GM12878 (cell line): ENCODE data around the gene TSPAN5.

ENCODE experiments used
- BCL3 ChIP-seq: IDR thresholded peaks from 2 replicates; pipeline ENCODE4 v1.6.1; 2011; ENCODE audit warnings: borderline replicate concordance, low read depth, mild to moderate bottlenecking, moderate library complexity, low read length; ENCODE audit not compliant: insufficient read depth, poor library complexity, severe bottlenecking
- CTCF ChIP-seq, 3 experiments: IDR thresholded peaks in 2 of 3; conservative IDR thresholded peaks in 1 of 3; 2 replicates each; pipeline ENCODE4 v1.5.1; 2011; ENCODE audit warnings: low read depth in 3 of 3, low read length in 3 of 3, mild to moderate bottlenecking in 3 of 3, control low read depth in 2 of 3, moderate library complexity in 2 of 3, inconsistent platforms in 1 of 3, mixed read lengths in 1 of 3; ENCODE audit not compliant: control insufficient read depth in 2 of 3, insufficient read depth in 1 of 3; ENCODE audit errors: extremely low read depth in 1 of 3
- GATAD2B ChIP-seq: fragments of 450-650 bp; conservative IDR thresholded peaks from 2 replicates; pipeline ENCODE4 v1.6.1; 2017; ENCODE audit warnings: low read depth, mild to moderate bottlenecking, moderate library complexity
- IRF5 ChIP-seq: fragments of 450-650 bp; IDR thresholded peaks from 2 replicates; pipeline ENCODE4 v1.6.1; 2017; ENCODE audit warnings: borderline replicate concordance
- MYC ChIP-seq: IDR thresholded peaks from 2 replicates; pipeline ENCODE4 v1.6.1; 2011; ENCODE audit warnings: mild to moderate bottlenecking, low read length, moderate library complexity, inconsistent platforms; ENCODE audit not compliant: insufficient read depth, insufficient replicate concordance, insufficient read length, severe bottlenecking
- NBN ChIP-seq: fragments of 450-650 bp; IDR thresholded peaks from 2 replicates; pipeline ENCODE4 v1.6.1; 2016
- POLR2A ChIP-seq: IDR thresholded peaks from 2 replicates; pipeline ENCODE4 v1.6.1; 2011; ENCODE audit warnings: low read depth, mild to moderate bottlenecking, low read length
- SUPT20H ChIP-seq: IDR thresholded peaks from 2 replicates; pipeline ENCODE4 v1.6.1; 2011; ENCODE audit warnings: low read depth, mild to moderate bottlenecking, low read length, moderate library complexity, borderline replicate concordance; ENCODE audit not compliant: control insufficient read depth

GRCh38 chr4:98617358-98618047, 40.9 kb downstream of the TSPAN5 start:
- TF ChIP-seq NBN (no peak), SUPT20H (no peak), CTCF (IDR thresholded peaks at IDR 0.05 in 2 of 3, conservative IDR thresholded peaks at IDR 0.05 in 1 of 3; ENCODE audit: control insufficient read depth in 2 of 3, extremely low read depth in 1 of 3, insufficient read depth in 1 of 3, low read depth in 3 of 3, low read length in 3 of 3) (no peak), GATAD2B (no peak), IRF5 (no peak), BCL3 (no peak), MYC (no peak), POLR2A (no peak)
